GM19455 (cell line): ENCODE measurements around the gene TMEM259.

ENCODE experiments used
- ATAC-seq: cut with Tn5 transposase; IDR thresholded peaks from one replicate; pipeline ENCODE4 v1.9.1; 2021; ENCODE audit not compliant: unreplicated experiment

The TMEM259 gene

GRCh38 chr19:1055886-1056620 lies 35.1 kb upstream of the TMEM259 start:
- no peak for ATAC-seq

- ATAC-seq, result no peak
These were observed 34.1 kb upstream of the TMEM259 start for GRCh38 chr19:1055028-1055425.

- no peak for ATAC-seq
These were observed 33.4 kb upstream of the TMEM259 start for GRCh38 chr19:1054102-1055027.

- ATAC-seq, result no peak
These were observed 32.5 kb upstream of the TMEM259 start for GRCh38 chr19:1053176-1054101.

GRCh38 chr19:1052349-1052975 lies 31.5 kb upstream of the TMEM259 start:
- no peak for ATAC-seq

GRCh38 chr19:1051791-1052190 lies 30.9 kb upstream of the TMEM259 start:
- ATAC-seq, result no peak

- no peak for ATAC-seq
These were observed 30.3 kb upstream of the TMEM259 start for GRCh38 chr19:1050989-1051788.

GRCh38 chr19:1049800-1050199 lies 28.9 kb upstream of the TMEM259 start:
- no peak for ATAC-seq

- ATAC-seq, result no peak
These were observed 28.2 kb upstream of the TMEM259 start for GRCh38 chr19:1049106-1049505.

- ATAC-seq, result no peak
These were observed 26.8 kb upstream of the TMEM259 start for GRCh38 chr19:1047696-1048147.

GRCh38 chr19:1046836-1047695 lies 26.1 kb upstream of the TMEM259 start:
- no peak for ATAC-seq

GRCh38 chr19:1046117-1046626 lies 25.2 kb upstream of the TMEM259 start:
- ATAC-seq, result no peak

GRCh38 chr19:1045247-1045603 lies 24.3 kb upstream of the TMEM259 start:
- ATAC-seq, result no peak

- no peak for ATAC-seq
These were observed 22.0 kb upstream of the TMEM259 start for GRCh38 chr19:1042689-1043511.

- ATAC-seq, result no peak
These were observed 21.1 kb upstream of the TMEM259 start for GRCh38 chr19:1041835-1042685.

GRCh38 chr19:1041272-1041834 lies 20.4 kb upstream of the TMEM259 start:
- ATAC-seq, result no peak
